Breast epithelium (tissue), 4 donors: ENCODE results near the gene LPP. TPM values are rescaled to one million over a fixed set of nuclear protein-coding genes. Genes with fewer than 3 reads are reported as not detected.

ENCODE experiments used
- DNase-seq, 2 donors: peaks; one replicate each; pipeline ENCODE4 v3.0.0-alpha.2; 2019; ENCODE audit warnings: low spot score in 2 of 2
- H3K27ac ChIP-seq, 2 donors: fragments of 200-600 bp; sonication (generic) in 1 of 2; one replicate each; pipeline ENCODE4 v1.5.1; 2016 to 2019; ENCODE audit warnings: mild to moderate bottlenecking in 1 of 2
- H3K27me3 ChIP-seq, 2 donors: fragments of 200-600 bp; sonication (generic) in 1 of 2; one replicate each; pipeline versions ENCODE4 v1.5.1 to v1.6.0; 2017 to 2019; ENCODE audit warnings: control low read depth in 1 of 2, mild to moderate bottlenecking in 1 of 2
- H3K36me3 ChIP-seq: fragments of 200-600 bp; one replicate; pipeline ENCODE4 v1.5.1; 2019
- H3K4me1 ChIP-seq, 2 donors: fragments of 200-600 bp; sonication (generic); one replicate each; pipeline ENCODE4 v1.5.1; 2016 to 2019; ENCODE audit warnings: control low read depth in 1 of 2
- H3K4me3 ChIP-seq, 3 donors: fragments of 200-600 bp; sonication (generic); 1 replicate in 2 of 3; 2 replicates in 1 of 3; pipeline ENCODE4 v1.5.1; 2016 to 2019; ENCODE audit warnings: mild to moderate bottlenecking in 3 of 3, moderate library complexity in 2 of 3
- H3K9me3 ChIP-seq, 2 donors: fragments of 200-600 bp; sonication (generic) in 1 of 2; one replicate each; pipeline ENCODE4 v1.5.1; 2016 to 2019; ENCODE audit warnings: control low read depth in 1 of 2
- CTCF ChIP-seq, 3 donors: fragments of 450-650 bp; IDR thresholded peaks; one replicate each; pipeline ENCODE4 v1.5.1; 2016 to 2017; ENCODE audit warnings: antibody characterized with exemption in 3 of 3, mild to moderate bottlenecking in 3 of 3, moderate library complexity in 3 of 3
- POLR2A ChIP-seq: fragments of 450-650 bp; IDR thresholded peaks from one replicate; pipeline ENCODE4 v1.6.1; 2016; ENCODE audit warnings: antibody characterized with exemption, mild to moderate bottlenecking, moderate library complexity
- POLR2AphosphoS5 ChIP-seq, 3 donors: sonication (generic); formaldehyde crosslinking; IDR thresholded peaks; one replicate each; pipeline ENCODE4 v1.6.1; 2017; ENCODE audit warnings: antibody characterized with exemption in 3 of 3
- intact Hi-C: fragments of 100-400 bp; cut with DNase I; formaldehyde crosslinking; loops from one replicate; pipeline ENCODE4 v1.15.1; 2023; ENCODE audit warnings: low total_unique reads
- total RNA-seq, 3 donors: library from RNA; depleted of rRNA; stranded (reverse); fragments of >200 nt; gene quantifications; one replicate each; pipeline ENCODE4 v1.1.0, GENCODE V29; 2016

Gene LPP
- total RNA-seq, 3 donors from 2014 or later = 135 to 183 (median 147) TPM

GRCh38 chr3:188184649-188185048 is 30.7 kb downstream of the LPP start:
- TF ChIP-seq POLR2AphosphoS5 (IDR thresholded peaks at IDR 0.05) (no peak), CTCF (IDR thresholded peaks at IDR 0.05) (no peak), POLR2A (no peak)
- intact Hi-C loops = no loop called here
- no peaks in the 10 kb centered on the region for H3K9me3 ChIP-seq
- no peak for DNase-seq
- no peaks in the 10 kb centered on the region for H3K27me3 ChIP-seq
- peaks cover 0 to 13% of the 10 kb centered on the region in 2 donors for H3K4me1 ChIP-seq
- no peaks in the 10 kb centered on the region for H3K36me3 ChIP-seq
- no peak overlapping the region for H3K4me3 ChIP-seq
- peak overlapping the region; percentile 81 to 85 for H3K27ac ChIP-seq

DNA sequence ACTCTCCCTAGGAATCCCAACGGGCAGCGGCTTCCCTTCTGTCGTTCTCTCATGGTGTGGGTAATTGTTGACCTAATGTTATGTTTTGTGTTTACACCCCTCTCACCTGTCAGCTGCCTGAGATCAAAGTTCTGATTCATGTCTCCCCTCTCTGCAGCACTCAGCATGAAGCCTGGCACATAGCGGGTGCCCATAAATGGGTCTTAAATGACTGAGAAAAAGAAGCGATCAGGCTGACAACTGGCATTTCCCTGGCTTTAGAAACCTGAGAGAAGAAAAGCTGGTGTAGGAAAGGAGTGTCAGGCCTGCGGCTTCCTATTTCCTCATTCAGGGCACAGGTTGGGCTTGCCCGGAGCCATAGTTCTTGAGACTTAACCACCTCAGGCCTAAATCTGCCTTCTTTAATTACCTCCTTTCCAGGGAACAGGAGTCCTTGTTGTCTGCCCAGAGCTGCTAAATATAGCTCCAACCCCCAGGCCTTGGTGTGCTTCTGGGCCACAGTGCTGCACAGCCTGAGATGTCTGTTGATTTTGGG is 31.8 kb downstream of the LPP start:
- intact Hi-C loops = no loop called here
- TF ChIP-seq POLR2A (no peak), POLR2AphosphoS5 (IDR thresholded peaks at IDR 0.05) (no peak), CTCF (IDR thresholded peaks at IDR 0.05) (no peak)
- Histone ChIP-seq H3K27me3 (no peaks in the 10 kb centered on the region), H3K4me3 (no peak overlapping the region), H3K36me3 (no peaks in the 10 kb centered on the region), H3K4me1 (peaks cover 0 to 10% of the 10 kb centered on the region in 2 donors), H3K9me3 (no peaks in the 10 kb centered on the region), H3K27ac (peak overlapping the region; percentile 81 to 85)
- peak in 1 of 2 donors; percentile 62 for DNase-seq

- intact Hi-C loops = no loop called here
- TF ChIP-seq CTCF (IDR thresholded peaks at IDR 0.05) (no peak), POLR2AphosphoS5 (IDR thresholded peaks at IDR 0.05) (no peak), POLR2A (no peak)
- no peaks in the 10 kb centered on the region for H3K27me3 ChIP-seq
- H3K36me3 ChIP-seq = no peaks in the 10 kb centered on the region
- peak overlapping the region in 1 of 2 donors; percentile 85 for H3K27ac ChIP-seq
- no peak for DNase-seq
- peaks cover 0 to 10% of the 10 kb centered on the region in 2 donors for H3K4me1 ChIP-seq
- no peaks in the 10 kb centered on the region for H3K9me3 ChIP-seq
- H3K4me3 ChIP-seq = no peak overlapping the region
Measured at GRCh38 chr3:188187053-188187452, 33.1 kb downstream of the LPP start.

DNA sequence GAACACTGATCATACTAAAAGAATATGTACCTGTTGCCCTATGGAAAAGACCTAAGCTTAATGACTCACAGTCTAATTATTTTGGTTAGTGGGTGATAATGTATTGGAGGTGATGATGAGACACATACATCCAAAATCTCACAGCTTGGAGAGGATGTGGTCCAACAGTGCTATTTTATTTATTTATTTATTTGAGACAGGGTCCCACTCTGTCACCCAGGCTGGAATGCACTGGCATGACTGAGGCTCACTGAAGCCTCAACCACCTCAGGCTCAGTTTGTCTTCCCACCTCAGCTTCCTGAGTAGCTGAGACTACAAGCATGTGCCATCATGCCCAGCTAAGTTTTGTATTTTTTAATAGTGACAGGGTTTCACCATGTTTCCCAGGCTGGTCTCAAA is 35.0 kb downstream of the LPP start:
- intact Hi-C loops = no loop called here
- Histone ChIP-seq H3K27me3 (no peaks in the 10 kb centered on the region), H3K9me3 (no peaks in the 10 kb centered on the region), H3K27ac (peak overlapping the region; percentile 77 to 81), H3K4me1 (peaks cover 0 to 10% of the 10 kb centered on the region in 2 donors), H3K4me3 (no peak overlapping the region), H3K36me3 (no peaks in the 10 kb centered on the region)
- DNase-seq = peak in 1 of 2 donors; percentile 17
- TF ChIP-seq POLR2AphosphoS5 (IDR thresholded peaks at IDR 0.05) (no peak), POLR2A (no peak), CTCF (IDR thresholded peaks at IDR 0.05) (no peak)

DNA sequence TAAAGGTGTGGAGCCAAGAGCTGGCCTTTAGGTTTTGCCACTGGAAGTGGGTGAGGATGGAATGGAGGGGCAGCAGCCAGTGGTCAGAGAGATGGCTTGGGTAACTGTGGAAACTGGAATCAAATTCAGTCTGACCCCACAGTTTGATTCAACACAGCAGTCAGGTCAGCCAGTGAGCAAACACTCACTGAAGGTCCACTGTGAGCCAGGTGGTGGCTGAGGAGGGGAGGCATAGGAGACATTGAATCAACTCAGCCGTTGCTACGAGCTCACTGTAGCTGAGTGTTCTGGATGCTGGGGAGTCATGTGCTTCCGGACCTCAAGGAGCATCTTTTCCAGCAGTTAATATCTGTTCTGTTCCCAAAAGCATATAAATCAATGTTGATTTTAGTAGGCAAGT is 37.5 kb downstream of the LPP start:
- H3K27ac ChIP-seq = peak overlapping the region in 1 of 2 donors; percentile 27
- intact Hi-C loops = no loop called here
- no peak overlapping the region for H3K4me3 ChIP-seq

More for the DNA sequence above, 37.5 kb downstream of the LPP start:
- peak in 1 of 2 donors; percentile 15 for DNase-seq
- Histone ChIP-seq H3K4me1 (no peaks in the 10 kb centered on the region), H3K9me3 (no peaks in the 10 kb centered on the region), H3K27me3 (no peaks in the 10 kb centered on the region), H3K36me3 (no peaks in the 10 kb centered on the region)
- TF ChIP-seq CTCF (IDR thresholded peaks at IDR 0.05) (no peak), POLR2AphosphoS5 (IDR thresholded peaks at IDR 0.05) (no peak), POLR2A (no peak)
